HepG2 (cell line): Measurements from ENCODE around the gene THADA. TPM values are rescaled to one million over a fixed set of nuclear protein-coding genes. Genes with fewer than 3 reads are reported as not detected.

Experiments used
- CCAR2 ChIP-seq: fragments of 200-400 bp; formaldehyde crosslinking; optimal IDR thresholded peaks from 2 replicates; pipeline ENCODE3; 2018; ENCODE audit warnings: low read depth, mild to moderate bottlenecking, low read length, moderate library complexity
- ELF3 ChIP-seq: IDR thresholded peaks from 2 replicates; pipeline ENCODE4 v1.6.1; 2016; ENCODE audit warnings: missing genetic modification reagents, missing compliant biosample characterization
- HMGXB3 ChIP-seq: sonication (generic); formaldehyde crosslinking; IDR thresholded peaks from 2 replicates; pipeline ENCODE4 v1.4.0; 2020; ENCODE audit warnings: missing genetic modification reagents, borderline replicate concordance
- HNF4G ChIP-seq, 2 experiments: sonication (generic) in 1 of 2; formaldehyde crosslinking in 1 of 2; IDR thresholded peaks; 2 replicates each; pipeline versions ENCODE4 v1.4.0 to v1.6.1; 2011 to 2020; ENCODE audit warnings: borderline replicate concordance in 2 of 2, low read depth in 2 of 2, mild to moderate bottlenecking in 2 of 2, low read length in 1 of 2, missing genetic modification reagents in 1 of 2, moderate library complexity in 1 of 2
- HNRNPLL ChIP-seq: fragments of 200-400 bp; formaldehyde crosslinking; IDR thresholded peaks from 2 replicates; pipeline ENCODE4 v1.6.1; 2017; ENCODE audit warnings: mild to moderate bottlenecking, low read depth, low read length; ENCODE audit not compliant: poor library complexity, severe bottlenecking
- KLF11 ChIP-seq: IDR thresholded peaks from 2 replicates; pipeline ENCODE4 v1.6.1; 2016; ENCODE audit warnings: missing compliant biosample characterization
- KMT2B ChIP-seq: IDR thresholded peaks from 2 replicates; pipeline ENCODE4 v1.6.1; 2016; ENCODE audit warnings: missing genetic modification reagents, missing compliant biosample characterization
- NR1H2 ChIP-seq: sonication (generic); formaldehyde crosslinking; IDR thresholded peaks from 2 replicates; pipeline ENCODE4 v1.8.1; 2022; ENCODE audit warnings: low read depth, missing genetic modification reagents, borderline replicate concordance
- PLRG1 ChIP-seq: fragments of 450-650 bp; conservative IDR thresholded peaks from 2 replicates; pipeline ENCODE4 v1.6.1; 2016
- PLSCR1 ChIP-seq: sonication (generic); formaldehyde crosslinking; IDR thresholded peaks from 2 replicates; pipeline ENCODE4 v1.5.0; 2020; ENCODE audit warnings: missing genetic modification reagents, mild to moderate bottlenecking, borderline replicate concordance
- REXO4 ChIP-seq: sonication (generic); formaldehyde crosslinking; IDR thresholded peaks from 2 replicates; pipeline ENCODE4 v1.8.0; 2022; ENCODE audit warnings: missing genetic modification reagents, mild to moderate bottlenecking, borderline replicate concordance
- ZBTB1 ChIP-seq: sonication (generic); formaldehyde crosslinking; IDR thresholded peaks from 2 replicates; pipeline ENCODE4 v1.4.0; 2020; ENCODE audit warnings: missing genetic modification reagents, borderline replicate concordance
- ZNF180 ChIP-seq: sonication (generic); formaldehyde crosslinking; IDR thresholded peaks from 2 replicates; pipeline ENCODE4 v1.4.0; 2020; ENCODE audit warnings: low read depth, missing genetic modification reagents, borderline replicate concordance
- ZNF652 ChIP-seq: IDR thresholded peaks from 2 replicates; pipeline ENCODE4 v1.6.1; 2016; ENCODE audit warnings: low read depth, borderline replicate concordance
- ZNF839 ChIP-seq: sonication (generic); formaldehyde crosslinking; IDR thresholded peaks from 2 replicates; pipeline ENCODE4 v1.4.0; 2020; ENCODE audit warnings: missing genetic modification reagents, mild to moderate bottlenecking, borderline replicate concordance
- ZNF850 ChIP-seq: sonication (generic); formaldehyde crosslinking; conservative IDR thresholded peaks from 2 replicates; pipeline ENCODE4 v1.9.0; 2021; ENCODE audit warnings: mild to moderate bottlenecking, missing genetic modification reagents
- ZUFSP ChIP-seq: sonication (generic); formaldehyde crosslinking; IDR thresholded peaks from 2 replicates; pipeline ENCODE4 v1.9.0; 2021; ENCODE audit warnings: missing genetic modification reagents, mild to moderate bottlenecking, borderline replicate concordance
- ZXDC ChIP-seq: sonication (generic); formaldehyde crosslinking; IDR thresholded peaks from 2 replicates; pipeline ENCODE4 v1.5.0; 2020; ENCODE audit warnings: mild to moderate bottlenecking, missing genetic modification reagents
- polyA plus RNA-seq, 8 experiments: library from polyadenylated mRNA; depleted of rRNA in 3 of 8; stranded (reverse) in 7 of 8; unstranded in 1 of 8; fragments of >200 nt; fragmentation: Illumina TruSeq in 4 of 8; extraction: Trizol in 4 of 8; gene quantifications; 2 replicates each; pipeline versions ENCODE4 v1.2.1 to v1.2.3, GENCODE V29; 2011 to 2016; ENCODE audit warnings: low read depth in 4 of 8, missing spikeins in 1 of 8, mixed read lengths in 1 of 8; ENCODE audit not compliant: insufficient read depth in 1 of 8
- total RNA-seq, 5 experiments: library from RNA; depleted of rRNA; stranded (reverse); fragments of >200 nt; fragmentation: Illumina TruSeq; extraction: Trizol; gene quantifications; 2 replicates each; pipeline ENCODE4 v1.2.3, GENCODE V29; 2016; ENCODE audit warnings: low read depth in 1 of 5

The THADA gene
- total and polyA plus RNA-seq, 2 of the 13 experiments (the other 11 are each of a cell fraction or from before 2014, with no cell fraction given): 12.7 to 21.7 TPM

- TF ChIP-seq ZUFSP (CRISPR knock-in tag) (no peak), ELF3 (CRISPR knock-in tag) (no peak; the same call in none of the 2 replicates), PLRG1 (no peak), ZNF839 (peak; percentile 45; the same call in 1 of the 2 replicates), ZNF652 (0 out of 2 replicates have a peak, but pooled peaks have one; percentile 25), REXO4 (CRISPR knock-in tag) (peak; percentile 82; the same call in 1 of the 2 replicates), ZXDC (CRISPR knock-in tag) (peak; percentile 18; the same call in 1 of the 2 replicates), KLF11 (CRISPR knock-in tag) (no peak; the same call in 1 of the 2 replicates), KMT2B (peak; percentile 63), CCAR2 (peak; percentile 10), HNF4G (IDR thresholded peaks at IDR 0.05; ENCODE audit: borderline replicate concordance, low read depth, low read length) (no peak; the same call in 1 of the 2 replicates), HNF4G (CRISPR knock-in tag; IDR thresholded peaks at IDR 0.05; ENCODE audit: borderline replicate concordance, low read depth) (peak; percentile 73), HNRNPLL (peak; percentile 75), NR1H2 (CRISPR knock-in tag) (no peak; the same call in 1 of the 2 replicates), HMGXB3 (CRISPR knock-in tag) (peak; percentile 64; the same call in 1 of the 2 replicates), ZNF180 (CRISPR knock-in tag) (no peak), ZBTB1 (CRISPR knock-in tag) (no peak), PLSCR1 (no peak), ZNF850 (no peak; the same call in none of the 2 replicates)
Observed at GRCh38 chr2:43226955-43227829, 368.6 kb downstream of the THADA start (continued).
